Left kidney (tissue), 2 donors: ENCODE measurements around the gene UNC80. TPM values are rescaled to one million over a fixed set of nuclear protein-coding genes. Genes with fewer than 3 reads are reported as not detected.

Experiments used
- DNase-seq: peaks from one replicate; pipeline ENCODE4 v3.0.0-alpha.2; 2013
- polyA plus RNA-seq: library from polyadenylated mRNA; unstranded; fragments of 120-200 nt; gene quantifications from one replicate; pipeline ENCODE4 v1.2.1, GENCODE V29; 2013; ENCODE audit not compliant: insufficient read length

The UNC80 gene
- polyA plus RNA-seq, 1 donor, result 2.2 TPM

GRCh38 chr2:209911486-209911885 lies 139.9 kb downstream of the UNC80 start:
- DNase-seq, result no peak

DNA sequence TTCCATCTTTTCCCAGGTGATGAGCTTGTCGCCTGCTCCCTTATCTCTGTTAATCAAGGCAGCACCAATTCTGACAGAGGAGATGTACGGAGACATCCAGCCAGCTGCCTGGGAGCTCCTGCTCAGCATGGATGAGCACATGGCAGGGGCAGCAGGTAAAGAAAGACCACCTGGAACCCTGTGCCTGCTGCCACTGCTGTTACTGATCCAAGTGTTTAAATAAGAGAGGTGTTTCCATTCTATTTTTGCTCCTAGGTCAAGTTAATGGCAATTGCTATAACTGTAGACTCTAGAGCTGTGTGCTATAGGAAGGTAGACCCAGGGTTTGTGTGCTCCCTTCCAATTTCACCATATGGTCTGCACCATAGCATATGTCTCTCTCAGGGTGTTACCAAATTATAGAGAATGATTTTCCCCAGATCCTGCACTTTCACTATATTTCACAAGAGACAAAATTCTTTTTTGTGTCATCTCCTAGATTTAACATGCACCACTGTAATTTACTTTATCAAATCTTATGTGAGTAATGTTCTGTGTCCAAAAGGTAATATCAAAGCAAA lies 142.2 kb downstream of the UNC80 start:
- DNase-seq, result no peak

DNA sequence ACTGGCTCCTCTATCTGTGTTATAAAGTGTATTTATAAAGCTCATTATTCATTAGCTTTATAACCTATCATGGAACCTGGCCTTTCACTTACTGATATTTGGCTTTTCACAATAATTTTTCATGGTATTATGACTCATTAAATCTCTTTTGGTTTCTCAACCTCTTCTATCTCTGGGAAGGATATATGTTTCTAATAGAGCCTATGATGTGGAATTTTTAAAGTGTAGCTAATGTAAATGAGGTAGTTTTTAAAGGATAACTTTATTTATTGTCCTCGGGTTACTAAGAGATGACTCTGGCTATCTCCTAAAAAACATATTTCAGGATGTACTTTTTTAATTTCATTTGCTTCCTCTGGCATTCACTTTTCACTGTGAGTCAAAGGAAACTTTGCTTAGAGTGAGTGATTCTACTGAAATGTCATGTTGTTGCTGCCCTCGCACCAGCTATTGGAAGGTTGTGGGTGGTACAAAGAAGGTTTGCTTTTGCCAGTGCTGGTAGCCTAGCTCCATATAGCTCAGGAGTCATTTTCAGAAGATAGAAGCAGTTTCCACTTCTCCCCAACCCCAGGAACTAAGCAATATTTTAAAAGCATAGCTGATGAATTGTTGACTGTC lies 145.6 kb downstream of the UNC80 start:
- DNase-seq, result no peak

GRCh38 chr2:209918251-209918650 lies 146.6 kb downstream of the UNC80 start:
- no peak for DNase-seq

GRCh38 chr2:209922116-209922515 lies 150.5 kb downstream of the UNC80 start:
- DNase-seq, result no peak

DNA sequence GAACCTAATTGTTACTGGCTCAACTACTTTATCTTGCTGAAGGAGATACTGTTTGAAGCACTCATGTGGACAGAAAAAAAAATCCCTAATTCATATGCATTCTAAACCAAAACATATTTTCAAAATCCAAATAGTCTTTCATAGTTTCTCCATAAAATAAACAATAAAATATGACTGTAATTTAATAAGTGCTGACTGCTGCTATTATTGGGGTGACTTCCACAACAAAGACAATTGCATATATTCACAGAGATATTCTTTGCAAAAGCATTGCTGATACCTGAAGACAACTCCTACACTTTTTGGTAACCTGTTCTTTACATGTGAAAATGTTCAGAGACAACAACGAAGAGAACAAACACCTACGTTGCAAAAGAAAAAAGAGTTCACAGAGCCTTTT lies 157.7 kb downstream of the UNC80 start:
- no peak for DNase-seq

DNA sequence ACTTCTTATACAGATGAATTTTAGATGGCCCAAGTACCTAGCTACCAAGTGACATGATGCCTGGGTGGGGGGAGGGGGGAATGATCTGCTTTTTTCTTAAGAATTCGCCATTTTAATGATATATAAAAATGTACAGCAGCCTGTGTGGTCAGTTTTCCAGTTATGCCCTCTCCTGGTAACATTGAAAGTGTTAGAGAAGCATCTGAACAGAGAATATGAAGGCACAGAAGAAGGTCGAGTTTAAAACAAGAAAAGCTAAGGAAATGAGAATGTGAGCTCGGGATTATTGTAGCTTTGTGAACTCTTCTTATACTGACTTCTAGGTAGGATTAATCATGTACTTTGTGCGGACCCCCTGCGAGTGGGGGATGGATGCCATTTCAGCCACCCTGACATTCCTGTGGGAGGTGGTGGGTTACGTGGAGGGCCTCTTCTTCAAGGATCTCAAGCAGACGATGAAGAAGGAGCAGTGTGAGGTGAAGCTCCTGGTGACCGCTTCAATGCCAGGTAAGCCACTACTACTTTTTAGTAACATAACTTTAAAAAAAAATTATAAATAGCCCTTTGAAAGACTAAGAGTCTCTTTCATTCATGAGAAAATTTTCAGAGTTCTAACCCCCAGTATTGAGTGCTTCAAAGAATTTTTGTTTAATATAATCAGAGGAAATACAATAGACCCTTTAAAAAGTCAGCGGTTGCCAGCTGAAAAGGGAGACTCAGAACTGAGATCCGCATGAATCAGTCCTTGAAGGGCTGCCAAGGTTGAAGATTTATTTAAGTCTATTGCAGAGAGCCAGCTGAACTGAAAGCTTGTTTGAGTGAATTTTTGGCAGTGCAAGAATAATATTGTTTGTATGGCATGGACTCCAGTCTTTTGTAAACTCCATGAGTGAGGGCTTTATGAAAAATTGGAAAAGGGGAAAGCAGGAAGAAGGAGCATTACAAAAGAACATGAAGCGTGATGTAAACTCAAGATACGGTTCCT lies 162.2 kb downstream of the UNC80 start:
- no peak for DNase-seq

GRCh38 chr2:209936106-209936666 lies 164.6 kb downstream of the UNC80 start:
- DNase-seq, result no peak

GRCh38 chr2:209937893-209938292 lies 166.3 kb downstream of the UNC80 start:
- DNase-seq, result no peak

GRCh38 chr2:209938906-209939305 lies 167.3 kb downstream of the UNC80 start:
- DNase-seq, result no peak

DNA sequence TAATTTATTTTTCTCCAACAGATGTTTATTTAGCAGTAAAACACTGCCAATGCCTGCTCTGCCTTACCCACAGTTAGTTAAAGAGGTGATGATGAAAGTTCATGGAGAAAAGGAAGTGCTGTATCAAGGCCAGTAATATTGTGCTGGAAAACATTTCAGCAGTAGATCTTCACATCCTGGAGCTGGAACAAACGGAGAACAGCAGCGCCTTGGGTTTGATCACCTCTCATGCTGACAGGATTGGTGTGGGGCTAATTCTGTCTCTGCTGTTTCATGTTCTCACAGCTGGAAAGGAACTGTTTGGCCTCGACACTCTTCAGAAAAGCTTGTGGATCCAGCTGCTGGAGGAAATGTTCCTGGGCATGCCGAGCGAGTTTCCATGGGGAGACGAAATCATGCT lies 169.3 kb downstream of the UNC80 start:
- no peak for DNase-seq

DNA sequence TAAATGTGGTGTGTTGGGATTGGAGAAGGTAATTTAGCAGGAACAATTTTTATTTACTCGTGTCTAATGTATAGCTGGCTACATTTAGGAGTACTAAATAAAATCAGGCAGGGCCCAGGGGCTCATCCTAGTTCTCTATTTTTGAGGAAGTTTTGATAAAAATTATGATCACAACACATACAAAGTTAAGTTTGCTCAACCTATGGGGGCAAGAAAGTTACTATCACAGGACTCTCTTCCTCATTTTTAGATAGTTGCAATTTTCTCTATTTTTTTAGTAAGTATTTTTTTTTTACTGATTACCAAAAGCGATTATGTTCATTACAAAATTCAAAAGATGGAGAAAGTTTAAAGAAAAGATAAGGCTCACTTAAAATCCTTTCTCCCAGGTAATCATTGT lies 170.8 kb downstream of the UNC80 start:
- DNase-seq, result no peak

DNA sequence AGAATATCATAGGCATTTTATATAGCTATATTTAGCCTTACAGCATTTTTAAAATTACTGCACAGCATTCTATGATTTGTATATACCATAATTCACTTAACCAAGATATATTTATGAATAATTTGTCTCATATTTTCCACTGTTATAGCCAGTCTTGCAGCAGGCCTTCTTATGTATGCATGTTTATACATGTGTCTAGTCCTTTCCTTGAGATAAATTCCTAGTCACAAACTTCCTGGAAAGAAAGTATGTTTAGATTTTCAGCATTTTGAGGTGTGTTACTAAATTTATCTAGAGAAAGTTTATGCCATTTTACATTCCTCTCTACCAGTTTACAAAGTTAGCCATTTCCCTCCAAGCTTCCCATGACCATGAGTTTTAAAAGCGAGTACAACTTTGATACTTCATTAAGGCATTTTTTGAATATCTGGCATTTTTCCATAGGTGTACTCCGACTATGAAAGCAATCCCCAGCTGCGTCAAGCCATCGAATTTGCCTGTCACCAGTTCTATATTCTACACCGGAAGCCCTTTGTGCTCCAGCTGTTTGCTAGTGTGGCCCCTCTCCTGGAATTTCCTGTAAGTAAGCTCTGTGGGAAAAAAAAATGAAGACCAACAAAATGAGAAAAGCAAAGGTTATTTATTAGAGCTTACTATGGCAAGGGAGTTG lies 171.4 kb downstream of the UNC80 start:
- DNase-seq, result no peak

DNA sequence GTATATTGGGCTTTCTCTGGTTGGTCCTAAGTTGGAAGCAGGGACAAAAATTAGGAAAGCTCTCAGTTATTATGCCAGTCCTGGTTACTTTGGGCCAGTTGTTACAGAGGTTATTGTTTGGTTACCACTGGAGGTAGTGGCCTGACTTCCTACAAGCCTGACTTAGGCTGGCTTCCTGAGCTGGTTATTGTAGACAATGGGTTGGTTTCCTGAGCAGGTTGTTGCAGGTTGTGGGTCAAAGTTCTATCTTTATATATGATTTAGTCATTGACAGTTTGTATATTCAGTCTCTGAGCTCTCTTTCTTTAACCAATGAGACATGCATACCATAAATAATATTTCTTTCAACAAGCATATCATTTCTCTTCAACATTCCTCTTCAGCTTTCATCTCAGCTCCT lies 172.1 kb downstream of the UNC80 start:
- DNase-seq, result no peak

DNA sequence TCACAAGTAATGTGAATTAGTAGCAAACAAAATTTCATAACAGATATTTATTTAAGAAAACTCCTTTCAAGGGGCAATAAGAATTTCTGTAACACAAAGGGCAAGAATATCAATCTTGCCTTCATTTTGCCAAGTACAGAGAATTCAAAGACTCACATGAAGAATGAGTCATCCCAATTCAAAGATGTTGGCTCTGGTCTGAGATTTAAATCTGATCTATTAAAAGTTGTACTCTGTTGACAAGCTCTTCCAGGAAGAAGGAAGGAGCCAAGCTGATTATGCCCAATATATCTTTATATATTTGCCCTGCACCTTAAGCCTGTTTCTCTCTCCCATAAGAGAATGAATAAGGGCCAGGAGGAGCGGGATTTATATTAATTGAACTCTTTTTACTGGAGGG lies 174.9 kb downstream of the UNC80 start:
- DNase-seq, result no peak

GRCh38 chr2:209956271-209956670 lies 184.6 kb downstream of the UNC80 start:
- DNase-seq, result no peak

DNA sequence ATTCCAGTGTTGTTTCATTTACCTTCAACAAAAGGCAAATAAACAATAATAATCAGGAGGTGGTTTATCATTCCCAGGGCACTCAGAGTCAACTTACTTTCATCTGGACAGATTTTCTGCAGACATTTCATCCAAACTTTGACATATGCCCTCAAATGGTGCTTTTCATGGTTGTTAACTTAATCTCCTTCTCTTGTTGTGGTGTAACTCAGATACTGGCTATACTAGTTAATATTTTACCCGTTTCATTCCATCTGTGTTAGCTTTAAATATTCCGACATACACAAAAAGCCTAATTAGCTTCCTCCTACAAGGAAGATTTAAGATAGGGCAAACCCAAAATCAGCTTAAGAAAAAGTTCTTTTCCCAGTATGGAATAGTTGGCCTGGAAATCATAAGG lies 186.4 kb downstream of the UNC80 start:
- no peak for DNase-seq

- DNase-seq, result no peak
Observed at GRCh38 chr2:209960045-209960444, 188.4 kb downstream of the UNC80 start.

DNA sequence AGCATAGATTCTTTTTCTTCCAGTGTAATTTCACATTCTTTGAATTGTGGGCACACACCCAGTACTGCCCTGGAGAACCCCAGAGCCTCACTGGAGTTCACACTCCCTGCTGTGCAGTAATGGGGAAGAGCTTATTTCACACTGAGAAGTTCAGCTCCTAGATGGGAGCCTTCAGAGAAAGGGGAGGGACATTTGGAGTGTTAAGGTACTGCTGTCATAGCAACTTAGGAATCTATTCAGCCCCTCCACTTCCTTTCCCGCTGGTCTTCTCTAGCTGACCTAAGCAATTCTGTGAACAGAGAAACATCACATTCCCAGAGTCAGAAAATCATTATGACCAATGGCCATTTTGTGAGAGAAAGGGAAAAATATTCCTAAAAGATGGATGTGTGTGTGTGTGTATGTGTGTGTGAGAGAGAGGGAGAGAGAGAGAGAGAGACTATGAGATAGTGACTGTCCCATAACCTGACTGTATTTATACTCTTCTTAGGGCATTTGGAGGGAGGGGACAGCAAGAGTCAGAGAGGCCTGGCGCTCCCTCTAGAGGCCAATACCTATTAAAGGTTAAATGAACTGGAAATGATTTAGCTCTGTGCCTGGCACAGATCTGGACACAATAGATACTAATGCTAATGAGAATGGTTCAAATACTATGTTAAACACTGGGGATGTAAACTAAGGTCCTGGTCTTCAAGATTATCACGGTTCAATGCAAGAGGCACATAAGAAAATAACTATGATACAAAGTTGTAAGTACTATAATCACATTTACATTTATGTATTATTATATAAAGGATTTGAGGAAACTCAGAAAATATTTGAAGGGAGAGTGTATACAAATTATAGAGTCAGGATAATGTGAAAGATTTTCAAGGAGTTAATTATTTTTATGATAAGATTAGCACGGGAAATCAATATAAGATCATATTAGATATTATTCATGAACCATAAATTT lies 189.3 kb downstream of the UNC80 start:
- peak; percentile 52 for DNase-seq

- DNase-seq, result no peak
Observed at GRCh38 chr2:209965723-209966122, 194.1 kb downstream of the UNC80 start.

DNA sequence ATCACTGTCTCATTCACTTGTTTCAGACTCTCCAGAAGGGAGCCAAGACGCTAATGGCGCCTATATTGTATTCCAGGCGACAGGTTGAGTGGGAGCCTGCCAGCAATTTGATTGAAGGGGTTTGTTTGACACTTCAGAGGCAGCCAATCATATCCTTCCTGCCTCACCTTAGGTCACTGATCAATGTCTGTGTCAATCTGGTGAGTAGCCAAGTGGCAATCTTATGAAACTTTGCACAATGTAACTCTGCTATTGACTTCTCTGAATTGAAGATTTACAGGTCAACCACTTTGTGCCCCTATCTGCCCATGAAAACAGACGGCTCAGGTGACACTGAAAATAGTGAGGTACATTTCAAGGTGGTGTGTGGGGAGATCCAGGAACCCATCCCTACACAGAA lies 198.1 kb downstream of the UNC80 start:
- no peak for DNase-seq
